GM19324 (cell line): ENCODE measurements around the gene IL13RA1.
"Not testable (repeated sequence)": the region's sequence is repeated elsewhere in the genome, so short reads cannot be mapped to it uniquely, and the experiment has no call there.

Experiments used
- ATAC-seq: cut with Tn5 transposase; IDR thresholded peaks from one replicate; pipeline ENCODE4 v1.9.1; 2021; ENCODE audit warnings: mild to moderate bottlenecking, moderate library complexity; ENCODE audit not compliant: unreplicated experiment, low FRiP score

Gene IL13RA1

GRCh38 chrX:118726887-118727685 is at the start of gene IL13RA1:
IL13RA1 (plus strand) TSS chrX:118727606; CDS start chrX:118727639, 33 bp downstream.
- peak; percentile 56 for ATAC-seq

GRCh38 chrX:118679290-118679689 is 48.1 kb upstream of the IL13RA1 start:
- ATAC-seq, result no peak

- no peak for ATAC-seq
Observed at GRCh38 chrX:118682258-118683014, 45.0 kb upstream of the IL13RA1 start.

- no peak for ATAC-seq
Observed at GRCh38 chrX:118685393-118685792, 42.0 kb upstream of the IL13RA1 start.

DNA sequence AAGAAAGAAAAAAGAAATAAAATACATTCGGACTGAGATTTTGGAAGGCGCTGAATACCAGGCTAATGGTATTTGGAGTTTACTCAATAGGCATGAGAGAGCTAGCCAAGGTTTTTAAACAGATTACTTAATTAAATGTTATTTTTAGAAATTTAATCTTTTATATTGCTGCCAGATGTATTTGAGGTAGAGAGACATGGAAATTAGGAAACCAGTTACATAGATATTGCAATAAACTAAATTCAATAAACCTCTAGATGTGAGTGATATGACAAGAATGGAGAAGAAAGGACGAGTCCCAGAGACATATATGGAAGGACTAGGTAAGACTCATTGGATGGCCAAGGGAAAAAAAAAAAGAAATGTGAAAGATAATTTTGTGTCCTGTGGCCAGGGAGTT is 38.5 kb upstream of the IL13RA1 start:
- ATAC-seq, result no peak

- ATAC-seq, result no peak
Observed at GRCh38 chrX:118693843-118694242, 33.6 kb upstream of the IL13RA1 start.

GRCh38 chrX:118694638-118695037 is 32.8 kb upstream of the IL13RA1 start:
- no peak for ATAC-seq

DNA sequence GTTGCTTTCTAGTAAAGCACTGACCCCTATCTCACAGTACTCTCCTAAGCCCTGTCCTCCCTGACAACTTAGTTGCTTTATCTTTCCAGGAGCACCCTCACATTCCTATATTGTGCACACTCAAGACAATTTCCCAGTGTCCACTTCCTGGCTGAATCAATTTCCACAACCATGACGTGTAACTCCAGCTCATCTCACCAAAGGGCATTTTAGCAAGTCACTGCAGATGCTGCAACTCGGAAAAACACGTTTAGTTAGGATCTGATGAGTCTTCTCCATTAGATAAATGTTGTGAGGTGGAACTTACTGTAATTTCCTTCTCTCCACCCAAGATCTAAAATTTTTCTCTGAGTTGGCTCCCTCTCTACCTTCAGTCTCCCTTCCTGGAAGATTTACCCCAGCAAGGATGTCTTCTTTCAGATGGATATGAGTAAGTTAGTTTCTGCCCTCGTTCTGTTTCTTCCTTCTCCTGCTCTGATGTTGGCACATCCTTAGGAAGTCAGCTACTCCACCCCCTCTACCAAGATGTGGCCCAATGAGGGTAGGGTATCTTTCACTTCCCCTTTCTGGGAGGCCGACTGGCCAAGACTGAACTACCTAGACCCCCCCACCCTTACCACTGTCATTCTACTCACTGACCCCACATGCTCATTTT is 28.8 kb upstream of the IL13RA1 start:
- no peak for ATAC-seq

DNA sequence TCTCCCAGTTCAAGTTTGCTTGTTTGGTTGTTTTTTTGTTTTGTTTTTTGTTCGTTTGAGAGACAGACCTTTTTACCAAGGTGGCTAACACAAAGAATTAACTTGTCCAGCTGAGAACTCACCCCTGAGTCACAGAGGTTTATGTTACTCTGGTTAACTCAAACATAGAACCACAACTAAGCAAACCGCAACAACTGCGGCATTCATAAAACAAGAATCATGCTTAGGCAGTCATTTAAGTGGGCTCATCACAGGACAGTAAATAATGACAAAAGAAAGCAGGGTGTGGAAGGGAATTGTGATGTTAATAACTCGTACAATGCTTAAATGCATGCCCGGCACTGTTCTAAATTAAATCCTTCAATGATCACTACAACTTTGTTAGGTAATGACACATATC is 24.7 kb upstream of the IL13RA1 start:
- ATAC-seq, result no peak

- ATAC-seq, result no peak
Observed at GRCh38 chrX:118706681-118707080, 20.7 kb upstream of the IL13RA1 start.

- ATAC-seq, result no peak
Observed at GRCh38 chrX:118714521-118714920, 12.9 kb upstream of the IL13RA1 start.

DNA sequence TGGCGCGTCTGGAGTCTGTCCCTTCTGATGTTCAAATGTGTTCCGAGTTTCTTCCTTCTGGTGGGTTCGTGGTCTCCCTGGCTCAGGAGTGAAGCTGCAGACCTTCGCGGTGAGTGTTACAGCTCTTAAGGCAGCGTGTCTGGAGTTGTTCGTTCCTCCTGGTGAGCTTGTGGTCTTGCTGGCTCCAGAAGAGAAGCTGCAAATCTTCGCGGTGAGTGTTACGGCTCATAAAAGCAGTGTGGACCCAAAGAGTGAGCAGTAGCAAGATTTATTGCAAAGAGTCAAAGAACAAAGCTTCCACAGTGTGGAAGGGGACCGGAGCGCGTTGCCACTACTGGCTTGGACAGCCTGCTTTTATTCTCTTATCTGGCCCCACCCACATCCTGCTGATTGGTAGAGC is 11.5 kb upstream of the IL13RA1 start:
- ATAC-seq, result not testable (repeated sequence)

DNA sequence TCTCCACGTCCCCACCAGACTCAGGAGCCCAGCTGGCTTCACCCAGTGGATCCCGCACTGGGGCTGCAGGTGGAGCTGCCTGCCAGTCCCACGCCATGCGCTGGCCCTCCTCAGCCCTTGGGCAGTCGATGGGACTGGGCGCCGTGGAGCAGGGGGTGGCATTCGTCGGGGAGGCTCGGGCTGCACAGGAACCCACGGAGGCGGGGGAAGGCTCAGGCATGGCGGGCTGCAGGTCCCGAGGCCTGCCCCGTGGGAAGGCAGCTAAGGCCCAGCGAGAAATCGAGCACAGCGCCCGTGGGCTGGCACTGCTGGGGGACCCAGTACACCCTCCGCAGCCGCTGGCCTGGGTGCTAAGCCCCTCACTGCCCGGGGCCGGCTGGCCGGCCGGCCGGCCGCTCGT is 10.6 kb upstream of the IL13RA1 start:
- not testable (repeated sequence) for ATAC-seq

DNA sequence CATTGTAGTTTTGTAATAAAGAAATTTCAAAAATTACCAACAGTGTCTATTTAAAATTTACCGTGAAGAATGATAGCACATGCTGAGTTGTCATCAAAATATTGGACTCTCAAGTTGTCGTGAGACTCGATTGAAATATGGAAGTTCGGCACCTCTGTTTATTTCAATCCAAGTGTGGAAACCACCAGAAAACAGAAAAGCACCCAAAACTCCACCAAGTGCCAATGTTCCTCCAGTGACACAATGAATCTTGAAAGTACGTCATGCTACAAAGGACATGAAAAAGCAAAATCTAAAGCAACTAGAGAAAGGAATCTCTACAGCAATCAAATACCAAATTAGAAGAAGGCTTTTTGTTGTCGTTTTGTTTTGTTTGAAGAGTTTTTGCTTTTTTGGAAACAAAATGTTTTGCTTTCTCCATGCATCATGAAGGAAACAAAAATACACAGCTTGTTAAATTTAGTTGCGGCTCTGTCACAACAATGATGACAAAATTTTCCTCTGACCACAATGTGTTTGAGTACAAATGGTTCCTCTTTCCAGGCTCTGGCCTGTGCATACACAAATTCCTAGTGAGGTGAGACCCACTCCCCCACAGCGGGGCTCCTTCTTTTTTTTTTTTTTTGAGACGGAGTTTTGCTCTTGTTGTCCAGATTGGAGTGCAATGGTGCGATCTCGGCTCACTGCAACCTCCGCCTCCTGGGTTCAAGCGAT is 9.6 kb upstream of the IL13RA1 start:
- no peak for ATAC-seq

DNA sequence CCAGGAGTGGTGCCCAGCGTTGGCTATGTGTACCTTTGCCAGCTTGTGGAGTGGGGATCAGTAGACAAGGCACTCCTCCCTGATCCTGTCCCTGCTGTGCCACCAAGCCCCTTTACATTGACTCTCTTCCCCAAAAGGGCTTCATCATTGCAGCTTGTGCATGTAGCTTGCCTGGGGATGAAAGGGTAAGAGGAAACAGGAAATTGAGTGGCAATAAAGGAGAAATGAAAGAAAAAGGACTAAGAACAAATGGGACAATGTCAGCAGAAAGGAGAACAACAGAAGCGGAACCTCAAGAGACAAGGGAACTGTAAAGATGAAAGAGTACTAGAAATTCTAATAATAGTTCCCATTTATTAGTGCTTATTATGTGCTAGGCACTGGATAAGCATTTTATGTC is 8.7 kb upstream of the IL13RA1 start:
- ATAC-seq, result no peak

DNA sequence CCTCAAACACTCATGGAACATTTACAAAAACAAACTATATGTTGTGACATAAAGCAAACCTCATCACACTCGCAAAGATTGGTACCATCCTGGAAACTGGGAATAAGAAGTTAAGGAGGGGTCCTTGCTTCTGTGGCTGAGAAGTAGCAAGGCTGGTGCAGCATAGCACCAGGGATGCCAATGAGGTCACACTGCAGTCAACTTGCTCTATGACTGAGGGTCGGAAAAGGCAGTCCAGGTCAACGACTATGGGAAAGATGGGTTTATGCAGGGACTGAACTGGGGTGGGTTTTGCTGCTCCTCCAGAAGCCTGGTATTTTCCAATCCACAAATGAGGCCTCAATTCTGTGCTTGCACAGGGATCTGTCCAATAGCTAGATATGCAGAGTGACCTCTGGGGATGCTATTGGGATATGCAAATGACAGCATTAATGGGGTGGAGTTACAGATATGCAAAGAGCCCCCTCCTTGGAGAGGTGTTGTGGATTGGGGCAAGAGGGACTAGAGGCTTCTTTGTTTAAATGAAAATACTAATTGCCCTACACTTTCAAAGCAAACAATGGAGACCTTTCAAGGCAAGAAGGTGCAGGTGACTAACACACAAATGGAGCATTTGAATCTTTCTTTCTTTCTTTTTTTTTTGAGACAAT is 7.2 kb upstream of the IL13RA1 start:
- ATAC-seq, result no peak

GRCh38 chrX:118723376-118723775 is 4.0 kb upstream of the IL13RA1 start:
- ATAC-seq, result no peak

- no peak for ATAC-seq
Observed at GRCh38 chrX:118724365-118724764, 3.0 kb upstream of the IL13RA1 start.

DNA sequence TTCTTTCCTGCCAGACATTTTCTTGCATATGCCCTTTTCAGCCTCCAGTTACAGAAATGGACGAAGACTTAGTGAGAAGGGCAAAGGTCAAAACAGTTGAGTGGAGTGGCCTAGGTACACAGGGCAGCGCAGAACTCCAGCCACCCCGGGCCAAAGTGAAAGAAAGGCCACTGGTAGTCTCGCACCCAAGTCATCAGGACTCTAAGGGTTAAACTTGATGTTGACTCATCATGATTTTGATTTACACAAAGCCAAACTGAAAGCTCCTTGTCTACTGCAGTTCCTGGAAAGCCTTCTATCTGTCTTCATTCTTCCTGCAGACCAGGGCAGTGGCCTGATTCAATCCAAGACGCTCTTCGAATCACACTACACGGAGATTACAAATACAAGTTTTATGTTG is 2.6 kb upstream of the IL13RA1 start:
- ATAC-seq, result no peak

DNA sequence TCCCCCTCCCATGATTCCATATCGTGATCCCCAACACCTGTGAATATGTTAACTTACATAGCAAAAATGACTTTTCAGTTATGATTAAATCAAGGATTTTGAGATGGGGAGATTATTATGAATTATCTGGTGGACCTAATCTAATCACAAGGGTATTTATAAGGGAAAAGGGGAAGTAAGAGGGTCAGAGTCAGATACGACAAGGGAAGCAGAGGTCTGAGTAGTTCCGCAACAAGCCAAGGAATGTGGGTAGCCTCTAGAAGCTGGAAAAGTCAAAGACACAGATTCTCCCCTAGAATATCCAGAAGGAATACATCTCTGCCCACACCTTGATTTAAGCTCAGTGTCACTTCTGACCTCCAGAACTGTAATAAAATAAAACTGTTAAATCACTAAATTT is 1.0 kb upstream of the IL13RA1 start:
- no peak for ATAC-seq
